Pons (tissue), 1 donor: ENCODE measurements around the gene PARP6.

Source experiments
- DNase-seq: peaks from one replicate; pipeline ENCODE4 v3.0.0-alpha.2; 2016; ENCODE audit warnings: low spot score

The PARP6 gene

GRCh38 chr15:72272213-72272996, at the start of gene PARP6:
TSS of gene PARP6 (minus strand) at chr15:72272554. CDS start at chr15:72267477, 5,077 bp downstream.
- DNase-seq, result peak; percentile 98

- DNase-seq, result peak; percentile 59
Measured at GRCh38 chr15:72319985-72320671, 47.8 kb upstream of the PARP6 start, which contains the start of gene CELF6. TSS of gene CELF6 (minus strand) at chr15:72320157. CDS start at chr15:72319874, 283 bp downstream.

GRCh38 chr15:72319360-72319984, 47.1 kb upstream of the PARP6 start:
- DNase-seq, result peak; percentile 22

- DNase-seq, result no peak
Measured at GRCh38 chr15:72318408-72318942, 46.1 kb upstream of the PARP6 start.

GRCh38 chr15:72315706-72316370, 43.5 kb upstream of the PARP6 start:
- DNase-seq, result no peak

GRCh38 chr15:72313881-72314280, 41.5 kb upstream of the PARP6 start:
- DNase-seq, result no peak

GRCh38 chr15:72313448-72313840, 41.1 kb upstream of the PARP6 start:
- DNase-seq, result no peak

GRCh38 chr15:72312605-72313447, 40.5 kb upstream of the PARP6 start:
- DNase-seq, result peak; percentile 60

- no peak for DNase-seq
Measured at GRCh38 chr15:72307026-72307425, 34.7 kb upstream of the PARP6 start.

GRCh38 chr15:72306211-72306785, 33.9 kb upstream of the PARP6 start:
- DNase-seq, result peak; percentile 15

GRCh38 chr15:72304596-72304995, 32.2 kb upstream of the PARP6 start:
- no peak for DNase-seq

- no peak for DNase-seq
Measured at GRCh38 chr15:72302955-72303354, 30.6 kb upstream of the PARP6 start.

- DNase-seq, result no peak
Measured at GRCh38 chr15:72289597-72290325, 17.4 kb upstream of the PARP6 start.

GRCh38 chr15:72288796-72289596, 16.6 kb upstream of the PARP6 start:
- DNase-seq, result no peak

GRCh38 chr15:72285927-72286516, 13.7 kb upstream of the PARP6 start:
- DNase-seq, result no peak

GRCh38 chr15:72285402-72285801, 13.0 kb upstream of the PARP6 start:
- no peak for DNase-seq

GRCh38 chr15:72284781-72285180, 12.4 kb upstream of the PARP6 start:
- no peak for DNase-seq

GRCh38 chr15:72281713-72282112, 9.4 kb upstream of the PARP6 start:
- no peak for DNase-seq

GRCh38 chr15:72280751-72281150, 8.4 kb upstream of the PARP6 start:
- no peak for DNase-seq
